GM12891 (cell line): ENCODE measurements around the gene RAG1.

Experiments
- DNase-seq: peaks from one replicate; pipeline ENCODE4 v3.0.0; 2011; ENCODE audit warnings: low spot score; ENCODE audit not compliant: insufficient read length
- FAIRE-seq: peaks from 2 replicates; lab custom pipeline; 2011; peaks lifted over from hg19 to GRCh38; lab: Jason Lieb, UNC
- PAX5 ChIP-seq: IDR thresholded peaks from 2 replicates; pipeline ENCODE4 v1.6.1; 2011; ENCODE audit warnings: low read length, moderate library complexity, mild to moderate bottlenecking; ENCODE audit not compliant: insufficient read depth, severe bottlenecking
- POLR2A ChIP-seq: IDR thresholded peaks from 2 replicates; pipeline ENCODE4 v1.6.1; 2011; ENCODE audit warnings: low read depth, low read length, control low read depth
- POLR2AphosphoS5 ChIP-seq: IDR thresholded peaks from 2 replicates; pipeline ENCODE4 v1.6.1; 2011; ENCODE audit warnings: low read depth, low read length, control low read depth
- POU2F2 ChIP-seq: IDR thresholded peaks from 2 replicates; pipeline ENCODE4 v1.6.1; 2011; ENCODE audit warnings: low read depth, mild to moderate bottlenecking, control low read depth, low read length, moderate library complexity
- SPI1 ChIP-seq: IDR thresholded peaks from 2 replicates; pipeline ENCODE4 v1.6.1; 2011; ENCODE audit warnings: low read depth, low read length, control low read depth
- TAF1 ChIP-seq: IDR thresholded peaks from 2 replicates; pipeline ENCODE4 v1.6.1; 2011; ENCODE audit warnings: low read depth, low read length, control low read depth

RAG1 gene

GRCh38 chr11:36586543-36586942, 18.7 kb downstream of the RAG1 start:
- DNase-seq: no peak
- no peak for FAIRE-seq
- TF ChIP-seq TAF1: no peak
- no peak for TF ChIP-seq PAX5
- no peak for TF ChIP-seq POU2F2
- no peak for TF ChIP-seq POLR2A
- no peak for TF ChIP-seq POLR2AphosphoS5
- 0 out of 2 replicates have a peak, but pooled peaks have one; percentile 20 for TF ChIP-seq SPI1

GRCh38 chr11:36588099-36588498, 20.3 kb downstream of the RAG1 start:
- no peak for DNase-seq
- no peak for TF ChIP-seq PAX5
- no peak for TF ChIP-seq TAF1
- TF ChIP-seq POU2F2: no peak
- TF ChIP-seq POLR2AphosphoS5: no peak
- TF ChIP-seq POLR2A: no peak
- TF ChIP-seq SPI1: no peak
- FAIRE-seq: no peak

GRCh38 chr11:36590513-36590912, 22.7 kb downstream of the RAG1 start:
- FAIRE-seq (no peak), DNase-seq (no peak)

GRCh38 chr11:36591433-36591832, 23.6 kb downstream of the RAG1 start:
- FAIRE-seq (no peak), DNase-seq (no peak)
- TF ChIP-seq TAF1 (no peak), SPI1 (no peak), POLR2A (no peak), POU2F2 (no peak), PAX5 (no peak), POLR2AphosphoS5 (no peak)

More at GRCh38 chr11:36590513-36590912, 22.7 kb downstream of the RAG1 start:
- TF ChIP-seq POLR2AphosphoS5 (no peak), PAX5 (no peak), POU2F2 (no peak), SPI1 (no peak), POLR2A (no peak), TAF1 (no peak)

GRCh38 chr11:36594316-36594989, 26.6 kb downstream of the RAG1 start, which contains the start of gene IFTAP:
TSS of gene IFTAP (plus strand) at chr11:36594502. CDS start at chr11:36610104, 15,602 bp downstream.
- FAIRE-seq: peak; percentile 5
- TF ChIP-seq POLR2AphosphoS5 (no peak), SPI1 (no peak), TAF1 (no peak), POLR2A (no peak)
- no peak for DNase-seq

- no peak for TF ChIP-seq POLR2A
- no peak for TF ChIP-seq SPI1
- TF ChIP-seq POU2F2: no peak
- TF ChIP-seq TAF1: no peak
- no peak for TF ChIP-seq POLR2AphosphoS5
- TF ChIP-seq PAX5: no peak
- no peak for FAIRE-seq
- DNase-seq: no peak
These were observed 29.1 kb downstream of the RAG1 start for GRCh38 chr11:36596880-36597279.

GRCh38 chr11:36598051-36598450, 30.2 kb downstream of the RAG1 start, which contains the start of gene RAG2:
TSS of gene RAG2 (minus strand) at chr11:36598236. CDS start at chr11:36594168, 4,068 bp downstream.
- DNase-seq: no peak
- FAIRE-seq: no peak
- TF ChIP-seq POLR2AphosphoS5: no peak
- no peak for TF ChIP-seq POLR2A
- TF ChIP-seq POU2F2: no peak
- no peak for TF ChIP-seq PAX5
- no peak for TF ChIP-seq SPI1
- no peak for TF ChIP-seq TAF1

GRCh38 chr11:36600180-36600579, 32.4 kb downstream of the RAG1 start:
- peak; percentile 28 for FAIRE-seq
- TF ChIP-seq POLR2AphosphoS5 (no peak), PAX5 (no peak), POLR2A (no peak), SPI1 (no peak), TAF1 (no peak), POU2F2 (no peak)
- DNase-seq: no peak

- DNase-seq (no peak), FAIRE-seq (no peak)
- no peak for TF ChIP-seq SPI1
- TF ChIP-seq PAX5: no peak
- TF ChIP-seq TAF1: no peak
- no peak for TF ChIP-seq POU2F2
- no peak for TF ChIP-seq POLR2A
- TF ChIP-seq POLR2AphosphoS5: no peak
These were observed 33.3 kb downstream of the RAG1 start for GRCh38 chr11:36601155-36601554.

GRCh38 chr11:36602135-36602534, 34.3 kb downstream of the RAG1 start:
- TF ChIP-seq POLR2AphosphoS5 (no peak), TAF1 (no peak), POU2F2 (no peak), PAX5 (no peak), SPI1 (no peak), POLR2A (no peak)
- FAIRE-seq (no peak), DNase-seq (no peak)
